RWPE1 (cell line): ENCODE measurements around the gene MLXIP.
A peak's percentile ranks its signal among the peaks of the same experiment; 100 is the strongest.

Experiments
- CTCF ChIA-PET: fragments of 350-600 bp; sonication (Branson Sonifier 250); formaldehyde crosslinking; extraction: SDS; loops from one replicate; lab custom pipeline; 2021; lab: Yijun Ruan, JAX
- POLR2A ChIA-PET: fragments of 400-600 bp; formaldehyde crosslinking; extraction: SDS; loops from one replicate; lab custom pipeline; 2020; ENCODE audit warnings: antibody characterized with exemption; ENCODE audit not compliant: low non-redundant PET; lab: Yijun Ruan, JAX
- DNase-seq: peaks from one replicate; pipeline ENCODE4 v3.0.0; 2012; ENCODE audit warnings: low spot score
- H3K27ac ChIP-seq: fragments of 450-650 bp; 2 replicates; pipeline ENCODE4 v1.5.1; 2017
- TF ChIP-seq, protein P1 (sequence below): fragments of 450-650 bp; conservative IDR thresholded peaks from 2 replicates; pipeline ENCODE4 v1.5.1; 2017; ENCODE audit warnings: low read depth, mild to moderate bottlenecking

The MLXIP gene

DNA sequence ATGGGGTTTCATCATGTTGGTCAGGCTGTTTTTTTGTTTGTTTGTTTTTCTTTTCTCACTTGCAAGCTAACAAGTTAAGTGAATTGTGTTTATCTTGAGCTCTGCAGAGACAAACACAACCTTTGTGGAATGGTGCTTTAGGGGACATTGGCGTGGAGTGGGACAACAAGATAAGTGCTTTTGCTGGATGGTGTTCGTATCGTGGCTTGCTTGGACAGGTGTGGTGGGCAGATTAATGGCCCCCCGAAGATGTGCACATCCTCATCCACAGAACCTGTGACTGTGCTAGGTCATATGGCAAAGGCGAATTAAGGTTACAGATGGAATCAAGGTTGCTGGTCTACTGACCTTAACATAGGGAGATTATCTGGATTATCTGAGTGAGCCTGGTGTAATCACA lies 7.0 kb downstream of the MLXIP start:
- ChIA-PET CTCF (no interaction called here), POLR2A (no interaction called here)
- H3K27ac ChIP-seq: peak overlapping the region; percentile 3; the same call in 1 of the 2 replicates
- no peak for DNase-seq
- TF ChIP-seq, protein P1, sequence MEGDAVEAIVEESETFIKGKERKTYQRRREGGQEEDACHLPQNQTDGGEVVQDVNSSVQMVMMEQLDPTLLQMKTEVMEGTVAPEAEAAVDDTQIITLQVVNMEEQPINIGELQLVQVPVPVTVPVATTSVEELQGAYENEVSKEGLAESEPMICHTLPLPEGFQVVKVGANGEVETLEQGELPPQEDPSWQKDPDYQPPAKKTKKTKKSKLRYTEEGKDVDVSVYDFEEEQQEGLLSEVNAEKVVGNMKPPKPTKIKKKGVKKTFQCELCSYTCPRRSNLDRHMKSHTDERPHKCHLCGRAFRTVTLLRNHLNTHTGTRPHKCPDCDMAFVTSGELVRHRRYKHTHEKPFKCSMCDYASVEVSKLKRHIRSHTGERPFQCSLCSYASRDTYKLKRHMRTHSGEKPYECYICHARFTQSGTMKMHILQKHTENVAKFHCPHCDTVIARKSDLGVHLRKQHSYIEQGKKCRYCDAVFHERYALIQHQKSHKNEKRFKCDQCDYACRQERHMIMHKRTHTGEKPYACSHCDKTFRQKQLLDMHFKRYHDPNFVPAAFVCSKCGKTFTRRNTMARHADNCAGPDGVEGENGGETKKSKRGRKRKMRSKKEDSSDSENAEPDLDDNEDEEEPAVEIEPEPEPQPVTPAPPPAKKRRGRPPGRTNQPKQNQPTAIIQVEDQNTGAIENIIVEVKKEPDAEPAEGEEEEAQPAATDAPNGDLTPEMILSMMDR: no peak

DNA sequence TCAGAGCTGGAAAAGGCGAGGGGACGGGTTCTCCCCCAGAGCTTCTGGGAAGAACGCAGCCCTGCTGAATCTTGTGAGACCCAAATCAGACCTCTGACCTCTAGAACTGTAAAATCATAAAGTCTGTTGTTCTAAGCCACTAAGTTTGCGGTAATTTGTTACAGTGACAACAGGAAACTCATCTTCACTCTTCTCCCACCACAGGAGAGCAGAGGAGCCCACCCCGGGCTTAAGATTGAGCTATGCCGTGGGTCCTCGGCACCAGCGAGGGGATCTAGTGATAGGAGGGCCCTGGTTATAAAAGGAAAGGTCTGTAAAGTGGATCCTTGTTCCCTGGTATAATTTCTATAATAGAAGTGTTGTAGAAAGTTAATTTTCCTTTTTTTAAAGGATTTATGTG lies 7.6 kb downstream of the MLXIP start:
- peak overlapping the region; percentile 3; the same call in 1 of the 2 replicates for H3K27ac ChIP-seq
- ChIA-PET CTCF (interaction anchor here (1.0 to 1.1 kb wide), 2 partner anchors 38 to 105 kb away, joined by 3 read pairs; no protein-coding TSS in a partner anchor), POLR2A (no interaction called here)
- TF ChIP-seq, protein P1: no peak
- DNase-seq: no peak

DNA sequence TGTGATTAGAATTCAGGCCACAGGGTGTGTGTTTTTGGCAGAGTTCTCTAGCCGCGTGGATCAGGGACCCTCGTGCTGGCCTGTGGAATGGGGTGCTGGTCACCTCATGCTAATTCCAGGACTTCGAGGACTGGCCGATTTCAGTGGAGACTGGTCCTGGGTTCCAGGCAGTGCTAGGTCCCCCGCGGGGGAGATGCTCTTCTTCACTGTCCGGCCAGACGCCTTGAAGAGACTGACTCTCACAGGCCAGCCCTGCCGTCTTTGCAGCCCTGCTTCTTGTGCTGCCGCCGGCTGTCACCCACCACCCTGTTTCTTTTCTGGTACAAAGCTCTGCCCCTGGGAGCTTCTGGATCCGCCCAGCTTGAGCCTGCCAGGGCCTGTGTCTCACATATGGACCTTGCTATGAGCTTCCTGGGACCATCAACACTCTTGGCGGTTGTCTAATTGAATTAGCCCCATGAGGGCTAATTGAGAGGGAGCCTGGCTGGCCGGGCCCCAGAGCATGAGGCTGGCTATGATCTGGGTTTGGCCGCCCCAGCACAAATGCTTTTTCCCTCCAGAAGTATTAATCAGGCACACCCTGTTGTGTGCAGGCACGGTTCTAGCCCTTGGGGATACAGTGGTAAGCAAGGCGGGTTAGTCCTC lies 8.2 kb downstream of the MLXIP start:
- DNase-seq: no peak
- TF ChIP-seq, protein P1: no peak
- H3K27ac ChIP-seq: peak overlapping the region; percentile 37
- POLR2A ChIA-PET: no interaction called here
- CTCF ChIA-PET: interaction anchor here (1.0 to 1.1 kb wide), 2 partner anchors 37 to 104 kb away, joined by 3 read pairs; no protein-coding TSS in a partner anchor

DNA sequence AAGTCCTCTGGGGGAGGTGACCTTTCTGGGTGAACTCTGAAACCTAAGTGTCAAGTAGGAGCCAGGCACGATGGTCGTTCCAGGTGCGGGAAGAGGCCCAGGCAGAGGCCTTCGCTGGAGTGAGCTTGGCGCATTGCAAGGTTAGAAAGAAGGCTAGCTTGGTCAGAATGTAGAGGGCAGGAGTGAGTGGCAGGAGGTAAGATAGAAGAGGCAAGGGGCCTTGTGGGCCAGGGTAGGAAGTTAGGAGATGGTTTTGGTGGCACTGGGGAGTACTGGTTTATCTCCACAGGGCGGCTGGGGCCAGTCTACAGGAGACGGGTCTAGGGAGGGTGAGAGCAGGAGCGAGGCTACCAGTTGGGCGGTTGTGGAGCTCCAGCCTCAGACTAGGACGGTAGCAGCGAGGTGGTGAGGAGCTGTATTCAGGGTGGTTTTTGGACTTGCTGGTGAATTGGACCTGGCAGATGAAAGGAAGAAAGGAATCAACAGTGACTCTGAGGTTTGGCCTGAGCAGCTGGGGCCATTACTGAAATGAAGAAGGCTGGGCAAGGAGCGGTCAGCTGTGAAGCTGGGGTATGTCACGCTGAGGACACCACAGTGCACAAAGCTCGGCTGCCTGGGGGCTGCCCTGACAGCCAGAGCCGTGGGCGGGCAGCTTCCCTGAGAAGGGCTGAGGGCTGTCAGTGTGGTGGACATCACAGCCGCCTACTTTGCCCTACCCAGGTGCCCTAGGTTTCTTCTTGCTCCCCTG lies 9.0 kb downstream of the MLXIP start:
- TF ChIP-seq, protein P1: no peak
- ChIA-PET CTCF (interaction anchor here (0.9 to 1.0 kb wide), 3 partner anchors 9 to 36 kb away, joined by 3 to 8 read pairs (median 4); no protein-coding TSS in a partner anchor), POLR2A (no interaction called here)
- no peak for DNase-seq
- H3K27ac ChIP-seq: peak overlapping the region; percentile 37

DNA sequence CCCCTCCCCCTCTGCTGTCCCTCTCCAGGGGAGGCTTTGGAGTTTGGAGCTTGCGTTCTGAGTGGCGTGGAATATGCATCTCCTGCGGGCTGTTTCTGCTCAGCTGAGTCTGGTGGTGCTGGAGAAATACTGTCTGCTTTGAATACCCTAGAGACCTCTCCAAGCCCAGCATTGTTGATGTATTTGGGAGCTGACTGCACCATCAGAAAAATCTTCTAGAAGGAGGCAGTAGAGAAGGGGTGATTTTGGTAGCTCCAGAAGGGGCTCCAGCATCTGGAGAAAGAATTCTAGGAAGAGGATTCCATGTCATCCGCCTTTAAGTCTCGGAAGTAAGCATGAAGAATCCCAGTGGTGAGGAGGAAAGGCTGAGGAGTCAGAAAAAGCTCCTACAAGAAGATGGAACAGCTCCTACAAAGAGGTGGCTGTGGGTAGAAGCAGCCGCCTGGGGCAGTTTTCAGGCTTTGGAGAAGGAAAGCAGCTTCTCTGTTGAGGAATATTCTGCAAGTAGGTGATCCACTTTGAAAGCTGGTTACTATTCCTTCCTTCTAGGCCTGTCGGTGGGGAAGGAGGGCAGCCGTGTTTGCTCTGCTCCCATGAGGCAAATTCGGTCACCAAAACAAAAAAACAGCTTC lies 9.7 kb downstream of the MLXIP start:
- no peak for DNase-seq
- TF ChIP-seq, protein P1: no peak
- ChIA-PET POLR2A (interaction anchor here (0.7 kb wide), 1 partner anchor 166 kb away, joined by 5 read pairs; no protein-coding TSS in a partner anchor), CTCF (interaction anchor here (0.6 to 1.0 kb wide), 4 partner anchors 8 to 37 kb away, joined by 4 to 8 read pairs (median 6); no protein-coding TSS in a partner anchor)
- H3K27ac ChIP-seq: peak overlapping the region; percentile 37

DNA sequence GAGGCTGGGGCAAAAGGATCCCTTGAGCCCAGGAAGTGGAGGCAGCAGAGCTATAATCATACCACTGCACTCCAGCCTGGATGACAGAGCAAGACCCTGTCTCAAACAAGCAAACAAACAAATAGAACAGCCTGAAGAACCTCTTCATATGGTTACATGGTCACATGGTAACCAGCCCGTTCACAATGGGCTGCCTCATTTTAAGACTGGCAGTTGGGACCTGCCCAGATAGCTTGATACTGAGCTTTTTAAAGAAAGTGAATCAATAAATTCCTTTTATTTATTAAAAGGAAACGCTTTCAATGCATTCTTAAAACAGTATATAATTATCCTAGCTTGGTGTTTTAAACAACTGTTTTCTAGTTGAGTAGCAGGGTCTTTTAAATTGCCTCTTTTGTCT lies 10.5 kb downstream of the MLXIP start:
- ChIA-PET CTCF (interaction anchor here (0.9 kb wide), 1 partner anchor 11 kb away, joined by 4 read pairs; no protein-coding TSS in a partner anchor), POLR2A (interaction anchor here (0.6 kb wide), 2 partner anchors 8 to 85 kb away, joined by 3 to 4 read pairs; no protein-coding TSS in a partner anchor)
- TF ChIP-seq, protein P1: no peak
- H3K27ac ChIP-seq: peak overlapping the region; percentile 15; the same call in 1 of the 2 replicates
- DNase-seq: no peak
